Inferior parietal cortex (tissue), 1 donor: Measurements from ENCODE around the gene ARSI.

ENCODE experiments used
- DNase-seq: peaks from one replicate; pipeline ENCODE4 v3.0.0-alpha.2; 2016; ENCODE audit errors: extremely low spot score

The ARSI gene

GRCh38 chr5:150293091-150293941 lies 9.4 kb downstream of the ARSI start:
- no peak for DNase-seq

GRCh38 chr5:150291388-150292385 lies 11.0 kb downstream of the ARSI start:
- no peak for DNase-seq

- peak; percentile 68 for DNase-seq
Measured at GRCh38 chr5:150289551-150290390, 12.9 kb downstream of the ARSI start, which contains the start of gene CAMK2A. TSS of gene CAMK2A (minus strand) at chr5:150289773. CDS start at chr5:150289625, 148 bp downstream.

DNA sequence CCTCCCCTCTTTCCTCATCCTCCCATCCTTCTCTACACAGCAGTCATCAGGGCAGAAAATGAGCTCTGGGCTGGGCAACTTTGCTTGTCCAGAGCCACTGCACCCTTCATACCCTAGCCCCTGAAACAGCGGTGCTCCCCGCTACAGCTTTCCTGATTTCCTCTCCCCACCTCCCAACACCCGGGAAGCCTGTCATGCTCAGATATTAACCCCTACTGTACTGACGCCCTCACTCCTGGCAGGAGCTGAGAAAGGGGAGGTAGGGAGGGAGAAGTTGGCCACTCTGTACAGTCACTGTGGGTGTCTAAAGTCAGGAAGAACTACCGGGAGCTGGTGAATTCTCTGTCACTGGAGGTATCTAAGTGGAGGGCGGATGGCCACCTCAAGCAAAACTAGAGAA lies 13.9 kb downstream of the ARSI start:
- DNase-seq = no peak

- DNase-seq = no peak
Measured at GRCh38 chr5:150288361-150288760, 14.3 kb downstream of the ARSI start.

DNA sequence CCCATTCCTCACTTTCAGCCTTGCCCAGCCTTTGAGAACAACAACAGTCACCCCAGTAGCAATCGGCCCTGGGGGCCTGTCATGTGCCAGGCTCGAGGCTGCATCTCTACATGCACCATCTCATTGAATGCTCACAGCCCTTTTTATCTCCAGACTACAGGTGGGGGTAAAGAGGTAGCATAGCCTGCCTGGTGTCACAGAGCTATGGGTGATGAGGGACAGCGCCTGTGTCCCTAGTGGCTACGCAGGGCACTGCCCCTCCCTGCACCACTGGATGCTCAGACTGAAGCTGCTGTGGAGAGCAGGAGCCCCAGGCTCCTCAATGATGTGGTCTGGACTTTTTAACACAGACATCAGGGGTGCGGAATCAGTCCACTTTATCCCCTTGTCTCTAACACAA lies 15.9 kb downstream of the ARSI start:
- no peak for DNase-seq

DNA sequence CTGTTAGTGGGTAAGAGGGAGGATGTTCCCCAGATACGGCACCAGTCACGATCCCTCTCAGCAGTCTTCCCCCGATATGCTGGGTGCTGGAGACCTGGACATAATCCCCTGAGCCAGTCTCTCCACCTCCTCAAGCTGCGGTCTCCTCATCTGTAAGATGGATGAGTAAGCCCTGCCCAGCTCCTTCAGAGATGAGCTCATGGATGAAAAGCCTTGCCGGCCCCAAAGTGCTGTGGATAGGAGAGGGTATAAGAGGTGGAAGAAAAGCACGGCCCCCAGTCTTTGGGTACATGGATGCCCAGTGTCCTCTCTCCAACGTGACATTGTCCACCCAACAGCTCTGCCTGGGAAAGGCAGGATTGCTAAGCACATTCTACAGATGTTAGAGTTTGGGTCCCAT lies 17.6 kb downstream of the ARSI start:
- DNase-seq = no peak

DNA sequence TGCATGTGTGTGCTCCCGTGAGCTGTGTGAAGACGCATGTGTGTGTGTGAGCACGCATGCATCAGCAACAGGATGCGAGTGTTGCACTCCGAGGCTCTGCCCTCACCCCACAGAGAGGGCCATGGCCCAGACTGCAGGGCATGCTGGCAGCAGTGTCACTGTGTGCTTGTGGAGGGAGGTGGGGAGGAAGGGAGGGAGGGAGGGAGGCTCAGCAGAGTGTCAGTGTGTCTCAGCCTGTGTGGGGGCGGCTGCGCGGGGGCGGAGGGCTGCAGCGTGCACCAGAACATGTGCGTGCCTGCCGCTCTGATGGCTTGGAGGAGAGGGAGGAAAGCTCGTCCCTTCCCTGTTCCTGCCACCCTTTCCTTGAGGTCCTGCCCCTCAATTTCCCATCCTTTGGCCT lies 18.4 kb downstream of the ARSI start:
- no peak for DNase-seq

- no peak for DNase-seq
Measured at GRCh38 chr5:150283904-150284303, 18.8 kb downstream of the ARSI start.

DNA sequence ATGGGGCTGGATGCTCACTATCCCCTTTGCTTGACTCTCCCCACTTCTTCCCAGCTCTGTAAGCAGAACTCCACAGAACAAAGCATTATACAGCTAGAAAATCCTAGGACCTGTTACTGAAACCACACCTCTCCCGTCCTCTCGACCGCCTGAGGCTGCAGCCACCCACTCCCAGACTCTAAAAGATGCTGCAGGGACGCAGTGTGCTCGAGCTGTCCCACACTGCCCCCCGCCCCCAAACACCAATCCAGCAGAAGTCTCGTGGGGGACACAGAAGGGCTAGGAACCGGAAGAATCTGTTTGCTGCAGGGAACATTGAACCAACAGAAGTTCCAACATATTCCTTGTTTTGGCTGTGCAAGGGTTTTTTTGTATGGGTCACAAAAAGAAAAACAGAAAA lies 20.7 kb downstream of the ARSI start:
- DNase-seq = no peak

DNA sequence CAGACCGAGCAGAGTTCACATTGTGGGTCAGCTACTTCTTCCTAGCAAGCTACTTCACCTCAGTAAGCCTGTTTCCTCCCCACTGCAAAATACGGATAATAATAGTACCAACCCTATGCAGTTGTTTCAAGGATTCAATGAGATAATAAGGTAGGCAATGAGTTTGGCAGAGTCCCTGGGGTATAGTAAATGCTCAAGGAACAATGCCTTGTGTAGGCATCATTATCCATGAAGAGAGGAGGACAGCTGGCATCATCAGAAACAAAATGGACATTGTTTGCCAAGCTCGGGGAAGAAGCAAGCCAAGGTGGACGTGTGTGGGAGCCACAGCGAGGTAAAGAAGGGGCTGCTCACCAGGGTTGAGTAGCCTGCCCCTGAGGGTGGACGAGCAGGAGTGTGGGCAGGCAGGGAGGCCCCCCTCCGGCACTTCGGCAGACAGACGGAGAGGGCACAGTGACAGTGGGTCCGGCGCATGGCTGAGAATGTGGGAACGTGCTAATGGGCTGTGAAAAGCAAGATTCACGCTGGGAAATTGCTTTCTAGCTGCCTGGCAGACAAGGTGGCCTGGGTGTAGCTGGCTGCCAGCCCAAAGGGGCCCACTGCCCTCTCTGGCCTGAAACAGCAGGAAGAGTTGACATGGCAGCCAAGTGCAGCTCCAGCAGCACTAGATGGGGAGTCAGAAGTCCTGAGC lies 23.2 kb downstream of the ARSI start:
- no peak for DNase-seq

DNA sequence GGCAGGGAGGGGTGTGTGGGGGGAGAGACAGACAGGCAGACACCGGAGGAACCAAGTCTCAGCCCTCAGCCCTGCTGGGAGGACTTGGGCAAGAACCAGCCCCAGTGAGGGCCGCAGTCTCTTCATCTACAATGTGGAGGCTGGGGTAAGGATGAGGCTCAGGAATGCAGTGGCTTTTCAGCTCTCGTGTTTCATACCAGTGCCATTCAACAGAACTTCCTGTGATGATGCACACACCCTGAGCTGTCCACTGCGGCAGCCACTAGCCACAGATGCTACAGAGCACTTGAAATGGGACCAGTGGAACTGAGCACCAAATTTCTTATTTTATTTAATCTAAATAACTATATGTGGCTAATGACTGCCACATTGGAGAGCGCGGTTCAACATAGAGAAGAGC lies 23.8 kb downstream of the ARSI start:
- DNase-seq = no peak

DNA sequence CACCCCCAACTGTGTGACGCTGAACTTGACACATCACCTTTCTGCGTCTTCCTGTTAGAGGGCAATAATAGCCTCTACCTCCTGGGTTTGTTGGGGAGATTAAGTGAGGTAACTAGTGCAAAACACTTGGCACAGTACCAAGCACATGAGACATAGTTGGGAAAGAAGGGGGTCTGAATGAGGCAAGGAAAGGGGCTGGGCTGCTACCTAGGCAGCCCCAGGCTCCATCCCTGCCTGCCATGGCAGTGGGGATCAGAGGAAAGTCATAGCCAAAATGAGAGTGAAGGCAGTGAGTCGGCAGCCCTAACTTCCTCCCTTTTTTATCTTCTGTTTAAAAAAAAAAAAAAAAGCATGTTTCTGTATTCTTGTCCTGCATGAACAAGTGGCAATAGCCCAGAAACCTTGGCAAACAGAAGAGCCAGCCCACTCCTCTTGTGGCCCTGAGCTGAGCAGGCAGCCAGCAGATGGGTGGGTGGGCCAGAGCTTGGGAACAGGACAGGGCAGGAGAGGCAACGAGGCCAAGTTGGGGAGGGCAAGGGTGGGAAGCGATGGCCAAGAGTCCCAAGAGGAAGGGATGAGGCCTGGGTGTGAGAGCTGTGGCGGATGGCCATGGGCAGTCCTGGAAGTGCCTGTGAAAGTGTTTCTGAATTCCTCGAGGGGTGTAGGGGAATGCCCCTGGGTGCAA lies 24.5 kb downstream of the ARSI start:
- no peak for DNase-seq

DNA sequence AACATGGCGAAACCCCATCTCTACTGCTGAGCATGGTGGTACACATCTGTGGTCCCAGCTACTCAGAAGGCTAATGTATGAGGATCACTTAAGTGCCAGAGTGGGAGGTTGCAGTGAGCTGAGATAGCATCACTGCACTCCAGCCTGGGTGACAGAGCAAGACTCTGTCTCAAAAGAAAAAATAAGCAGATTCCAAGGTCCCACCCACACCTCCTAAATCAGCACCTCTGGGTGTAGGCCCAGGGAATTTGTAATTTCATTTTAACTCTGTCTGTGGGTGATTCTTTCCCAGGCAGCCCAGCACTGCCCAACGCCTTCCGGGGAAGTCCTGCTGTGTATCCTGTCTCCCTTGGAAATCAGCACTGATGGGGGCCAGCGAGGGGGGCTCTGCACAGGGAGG lies 25.7 kb downstream of the ARSI start:
- no peak for DNase-seq

DNA sequence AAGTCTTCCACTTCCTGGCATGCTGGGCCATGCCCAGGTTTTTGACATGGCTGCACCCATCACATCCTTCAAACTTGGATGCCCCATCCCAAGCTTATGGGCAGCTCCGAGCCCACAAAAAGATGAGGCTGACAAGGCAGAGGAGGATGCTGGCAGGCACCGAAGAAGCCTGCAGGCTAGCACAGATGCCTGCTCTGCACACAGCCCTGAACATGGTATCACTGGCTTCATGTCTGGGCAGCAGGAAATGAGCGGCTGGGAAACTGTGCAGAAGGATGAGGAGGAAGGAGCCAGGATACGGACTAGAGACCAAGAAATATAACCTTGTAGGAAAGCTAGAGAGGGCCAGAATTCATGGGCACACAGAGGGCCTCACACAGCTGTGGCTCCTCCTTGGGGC lies 27.9 kb downstream of the ARSI start:
- DNase-seq = no peak

DNA sequence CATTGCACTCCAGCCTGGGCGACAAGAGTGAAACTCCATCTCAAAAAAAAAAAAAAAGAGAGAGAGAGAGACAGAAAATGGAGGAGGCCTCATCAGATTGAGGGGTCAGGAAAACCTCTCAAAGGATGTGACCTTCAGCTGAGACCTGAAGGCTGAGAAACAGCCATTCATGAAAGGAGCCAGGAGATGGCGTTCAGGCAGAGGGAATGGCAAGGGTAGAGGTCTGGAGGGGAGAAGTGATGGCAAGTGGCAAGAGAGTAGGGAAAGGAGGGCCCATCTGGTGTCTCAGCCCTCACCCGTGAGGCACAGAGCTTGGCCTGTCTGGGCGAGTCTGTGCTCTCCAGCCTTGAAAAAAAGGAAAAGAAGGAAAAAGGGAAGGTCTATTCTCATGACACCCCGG lies 30.2 kb downstream of the ARSI start:
- no peak for DNase-seq

DNA sequence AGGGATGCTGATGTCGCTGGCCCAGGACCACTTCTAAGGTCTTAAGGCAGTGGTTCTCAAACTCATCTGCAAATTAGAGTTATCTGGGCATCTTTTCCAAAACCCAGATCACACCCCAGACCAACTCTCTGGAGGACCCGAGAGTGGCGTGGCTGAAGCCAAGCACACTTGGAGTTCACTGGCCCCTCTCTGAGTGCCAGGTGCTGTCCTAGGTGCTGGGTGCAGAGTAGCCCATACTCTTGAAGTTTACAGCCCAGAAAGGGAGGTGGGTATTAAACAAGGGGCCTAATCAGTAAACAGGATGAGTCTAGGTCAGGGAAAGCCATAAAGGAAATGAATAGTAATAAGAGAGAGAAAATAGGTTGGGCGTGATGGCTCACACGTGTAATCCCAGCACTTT lies 30.8 kb downstream of the ARSI start:
- no peak for DNase-seq

GRCh38 chr5:150271296-150271692 lies 31.4 kb downstream of the ARSI start:
- no peak for DNase-seq

DNA sequence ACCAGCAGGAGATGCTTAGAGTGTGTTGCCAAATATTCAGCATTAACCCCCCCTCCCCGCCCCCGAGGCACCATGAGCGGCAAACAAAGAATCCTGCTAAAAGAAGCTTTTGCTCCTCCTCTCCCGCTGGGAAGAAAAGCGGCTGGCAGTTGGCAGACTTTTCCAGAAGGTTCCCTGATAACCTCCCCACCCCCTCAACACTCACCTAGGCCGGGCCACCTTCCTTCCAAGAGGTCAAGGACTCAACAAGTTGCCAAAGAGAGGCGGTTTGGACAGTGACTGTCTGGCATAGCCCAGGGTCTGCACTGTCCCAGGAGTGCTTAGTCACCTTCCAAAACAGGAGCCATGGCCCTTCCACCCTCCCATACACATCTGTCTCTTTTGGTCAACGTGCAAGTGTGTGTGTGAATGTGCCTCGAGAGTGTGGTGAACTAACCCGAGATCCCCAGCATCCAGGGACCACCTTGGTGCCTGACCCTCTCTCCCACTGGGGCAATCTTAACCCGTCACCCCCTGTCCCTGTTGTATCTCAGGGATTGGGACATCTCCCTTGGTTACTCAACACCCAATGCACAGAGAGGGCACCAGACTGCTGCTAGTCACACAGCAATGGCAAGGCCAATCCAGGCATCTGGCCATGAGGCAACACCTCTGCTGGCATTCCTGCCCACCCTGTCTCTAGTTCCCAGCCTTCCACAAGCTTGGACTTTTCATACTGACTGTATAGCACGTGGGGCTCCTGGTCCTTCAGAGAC lies 32.0 kb downstream of the ARSI start:
- DNase-seq = no peak

DNA sequence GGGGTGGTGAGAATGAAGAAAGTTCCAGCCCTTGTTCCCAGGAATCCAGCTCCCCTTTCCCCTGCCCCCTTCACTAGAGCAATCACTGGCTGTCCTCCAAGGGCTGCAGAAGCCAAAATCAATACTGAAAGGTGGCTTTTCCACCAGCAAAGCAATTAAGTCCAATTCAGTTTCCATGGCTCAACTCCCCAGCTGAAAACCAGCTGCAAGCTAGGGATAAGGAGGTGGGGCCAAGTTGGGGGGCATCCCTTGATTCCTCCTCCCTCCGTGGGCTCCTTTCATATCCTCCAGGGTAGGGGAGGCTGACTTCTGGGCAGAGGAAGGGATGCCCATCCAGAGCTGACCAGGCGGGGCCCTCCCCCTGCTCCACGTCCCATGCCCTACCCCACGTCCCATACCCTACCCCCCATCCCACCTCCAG lies 35.8 kb downstream of the ARSI start:
- no peak for DNase-seq
